ENCODE results near the gene LARP4B.

GRCh38 chr10:917416-917720 is 14.1 kb downstream of the LARP4B start:
- TF ChIP-seq, protein P1, sequence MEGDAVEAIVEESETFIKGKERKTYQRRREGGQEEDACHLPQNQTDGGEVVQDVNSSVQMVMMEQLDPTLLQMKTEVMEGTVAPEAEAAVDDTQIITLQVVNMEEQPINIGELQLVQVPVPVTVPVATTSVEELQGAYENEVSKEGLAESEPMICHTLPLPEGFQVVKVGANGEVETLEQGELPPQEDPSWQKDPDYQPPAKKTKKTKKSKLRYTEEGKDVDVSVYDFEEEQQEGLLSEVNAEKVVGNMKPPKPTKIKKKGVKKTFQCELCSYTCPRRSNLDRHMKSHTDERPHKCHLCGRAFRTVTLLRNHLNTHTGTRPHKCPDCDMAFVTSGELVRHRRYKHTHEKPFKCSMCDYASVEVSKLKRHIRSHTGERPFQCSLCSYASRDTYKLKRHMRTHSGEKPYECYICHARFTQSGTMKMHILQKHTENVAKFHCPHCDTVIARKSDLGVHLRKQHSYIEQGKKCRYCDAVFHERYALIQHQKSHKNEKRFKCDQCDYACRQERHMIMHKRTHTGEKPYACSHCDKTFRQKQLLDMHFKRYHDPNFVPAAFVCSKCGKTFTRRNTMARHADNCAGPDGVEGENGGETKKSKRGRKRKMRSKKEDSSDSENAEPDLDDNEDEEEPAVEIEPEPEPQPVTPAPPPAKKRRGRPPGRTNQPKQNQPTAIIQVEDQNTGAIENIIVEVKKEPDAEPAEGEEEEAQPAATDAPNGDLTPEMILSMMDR (IDR thresholded peaks at IDR 0.05; ENCODE audit: low read length), result no peak
- TF ChIP-seq EZH2 (optimal IDR thresholded peaks at IDR 0.05; ENCODE audit: low read depth, low read length), result no peak
- TF ChIP-seq EZH2phosphoT487 (IDR thresholded peaks at IDR 0.05; ENCODE audit: low read length), result no peak

All from MM.1S (cell line).